Stimulated activated CD8-positive, alpha-beta memory T cell treated with anti-CD3 and anti-CD28 coated beads, Interleukin-7, amount 100 ng/mL, for 4 hours (primary cell): ENCODE data around the gene TMEM269.
"Not testable (repeated sequence)": the region's sequence is repeated elsewhere in the genome, so short reads cannot be mapped to it uniquely, and the experiment has no call there.

Source experiments
- DNase-seq, 2 donors: peaks; one replicate each; pipeline ENCODE4 v3.0.0-alpha.2; 2020; ENCODE audit warnings: low read depth in 2 of 2

TMEM269 gene

GRCh38 chr1:42776502-42776901 lies 8.3 kb upstream of the TMEM269 start:
- DNase-seq = no peak

- DNase-seq = no peak
Observed at GRCh38 chr1:42777852-42778251, 6.9 kb upstream of the TMEM269 start.

DNA sequence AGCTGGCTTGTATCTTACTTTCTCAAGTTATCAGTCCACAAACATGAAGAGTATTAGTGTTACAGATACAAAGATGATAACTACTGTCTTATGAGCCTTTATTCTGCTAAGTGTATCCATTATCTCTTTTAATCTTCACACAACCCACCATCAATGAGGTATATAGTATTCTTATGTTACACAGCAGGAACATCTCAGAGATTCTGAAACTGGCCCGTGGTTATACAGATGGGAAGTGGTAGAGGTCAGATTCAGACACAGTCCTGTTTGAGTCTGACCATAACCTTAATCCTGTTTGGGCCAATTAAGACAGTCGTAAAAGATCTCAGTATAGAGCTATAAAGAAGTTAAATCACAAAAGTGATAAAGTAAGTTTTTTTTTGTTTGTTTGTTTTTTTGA lies 5.1 kb upstream of the TMEM269 start:
- DNase-seq = no peak

DNA sequence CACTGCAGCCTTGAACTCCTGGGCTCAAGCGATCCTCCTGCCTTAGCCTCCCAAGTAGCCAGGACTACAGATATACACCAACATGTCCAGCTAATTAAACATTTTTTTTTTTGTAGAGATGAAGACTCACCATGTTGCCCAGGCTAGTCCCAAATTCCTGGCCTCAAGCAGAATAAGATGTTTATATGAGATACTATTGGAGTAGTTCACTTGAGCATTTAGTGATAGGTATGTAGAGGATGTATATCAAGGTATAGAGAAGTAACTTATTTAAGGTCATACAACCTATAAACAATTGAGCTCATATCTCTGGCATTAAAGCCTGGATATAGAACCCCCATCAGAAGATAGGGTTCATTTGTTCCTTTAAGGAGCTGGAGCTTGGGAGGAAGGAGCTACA lies 4.6 kb upstream of the TMEM269 start:
- DNase-seq = no peak

DNA sequence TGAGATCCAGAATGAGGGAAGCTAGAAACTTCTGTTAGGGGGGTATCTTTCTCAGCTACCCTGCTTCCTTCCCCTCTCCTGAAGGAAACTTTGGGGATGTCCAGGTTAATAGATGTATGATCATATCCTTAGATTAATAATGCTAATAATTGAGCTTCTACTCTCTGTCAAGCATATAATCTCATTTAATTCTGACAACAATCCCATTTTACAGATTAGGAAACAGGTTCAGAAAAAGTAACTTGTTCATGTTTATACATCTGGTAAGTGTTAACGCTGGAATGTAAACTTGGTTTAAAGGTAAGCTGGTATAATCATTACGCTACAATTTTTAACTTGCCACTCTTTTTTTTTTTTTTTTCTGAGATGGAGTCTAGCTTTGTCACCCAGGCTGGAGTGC lies 1.7 kb upstream of the TMEM269 start:
- no peak for DNase-seq

GRCh38 chr1:42784547-42784945 lies 245 bp upstream of the TMEM269 start:
- DNase-seq = no peak

GRCh38 chr1:42786097-42786496 lies 1.3 kb downstream of the TMEM269 start:
- no peak for DNase-seq

- DNase-seq = no peak
Observed at GRCh38 chr1:42788021-42788420, 3.2 kb downstream of the TMEM269 start.

DNA sequence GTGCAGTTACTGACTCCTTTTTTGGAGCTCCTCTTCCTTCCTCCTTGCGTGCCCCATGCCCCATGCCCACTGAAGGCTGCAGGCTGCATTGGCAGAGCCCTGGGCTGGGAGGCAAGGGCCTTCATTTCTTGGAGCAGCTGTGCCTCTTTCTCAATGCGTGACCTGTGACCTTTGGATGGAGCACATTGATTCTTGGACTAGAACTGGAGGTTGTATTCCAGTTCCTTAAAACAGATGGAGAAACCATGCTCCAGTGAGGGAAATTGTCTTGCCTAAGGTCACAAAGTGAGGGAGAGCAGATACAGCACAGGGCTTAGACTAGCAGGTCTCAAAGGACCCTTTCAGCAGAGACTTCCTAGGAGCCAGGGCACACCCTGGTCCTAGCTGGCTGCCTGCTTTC lies 9.0 kb downstream of the TMEM269 start:
- DNase-seq = no peak

- no peak for DNase-seq
Observed at GRCh38 chr1:42797414-42797813, 12.6 kb downstream of the TMEM269 start.

GRCh38 chr1:42797979-42798378 lies 13.2 kb downstream of the TMEM269 start:
- no peak for DNase-seq

DNA sequence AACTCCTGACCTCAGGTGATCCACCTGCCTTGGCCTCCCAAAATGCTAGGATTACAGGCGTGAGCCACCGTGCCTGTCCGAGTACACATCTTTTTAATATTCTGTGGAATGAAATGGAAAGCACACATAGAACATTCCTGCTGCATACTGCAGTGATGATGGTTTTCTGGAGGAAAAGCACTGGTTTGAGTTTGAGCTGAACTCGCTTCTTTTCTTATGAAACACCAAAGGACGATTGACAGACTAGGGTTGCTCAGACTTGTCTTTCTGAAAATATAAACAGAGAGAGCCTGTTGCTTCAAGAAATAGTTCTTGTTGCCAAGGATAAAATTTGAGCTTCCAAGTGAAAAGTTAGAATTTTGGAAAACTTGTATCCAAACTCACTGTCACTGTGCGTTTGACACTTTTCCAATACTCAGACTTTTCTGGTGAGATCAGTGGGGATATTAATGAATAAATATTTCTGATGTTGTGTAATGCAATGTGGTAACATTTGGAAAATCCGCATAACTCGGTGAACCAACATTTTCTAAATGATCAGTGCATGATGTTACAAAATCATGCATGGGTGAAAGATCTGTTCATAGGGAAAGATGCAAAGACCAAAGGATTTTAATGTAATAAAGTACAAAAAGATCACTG lies 17.2 kb downstream of the TMEM269 start:
- no peak for DNase-seq

DNA sequence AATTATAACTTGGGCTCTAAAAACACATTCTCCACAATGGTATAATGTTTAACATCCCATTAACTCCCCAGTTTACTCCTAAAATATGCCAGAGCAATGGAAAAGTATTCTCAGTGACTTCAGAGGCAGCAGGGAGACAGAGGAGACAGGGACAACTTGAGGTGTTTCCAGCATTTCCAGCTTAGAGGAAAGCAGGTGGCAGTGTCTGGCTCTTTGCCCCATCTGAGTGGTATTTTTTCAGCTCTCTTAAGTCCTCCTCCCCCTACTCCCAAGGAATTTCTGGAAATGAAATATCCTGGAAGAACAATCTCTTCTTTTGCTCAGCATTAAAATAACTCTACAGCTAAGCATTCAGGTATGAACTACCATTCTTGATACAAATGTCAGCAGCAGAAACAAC lies 21.4 kb downstream of the TMEM269 start:
- no peak for DNase-seq

DNA sequence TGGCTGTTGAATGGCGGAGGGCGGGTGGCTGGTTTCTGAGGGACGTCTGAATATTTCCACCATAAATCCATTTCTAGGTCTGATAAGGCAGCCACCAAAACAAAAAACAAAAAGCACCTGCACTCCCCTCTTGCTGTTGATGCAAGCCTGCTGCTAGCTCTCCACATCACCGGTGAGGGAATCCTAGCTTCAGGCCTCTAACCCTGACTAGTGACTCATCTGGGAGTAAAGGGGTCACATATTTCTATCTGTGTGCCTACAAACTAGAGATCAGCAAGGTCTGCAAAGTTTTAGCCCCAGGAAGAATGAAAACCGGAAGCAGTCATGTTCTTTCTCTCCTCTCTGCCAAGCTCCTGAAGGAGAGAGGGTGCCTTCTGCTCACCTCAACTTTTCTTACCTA lies 21.8 kb downstream of the TMEM269 start:
- no peak for DNase-seq

DNA sequence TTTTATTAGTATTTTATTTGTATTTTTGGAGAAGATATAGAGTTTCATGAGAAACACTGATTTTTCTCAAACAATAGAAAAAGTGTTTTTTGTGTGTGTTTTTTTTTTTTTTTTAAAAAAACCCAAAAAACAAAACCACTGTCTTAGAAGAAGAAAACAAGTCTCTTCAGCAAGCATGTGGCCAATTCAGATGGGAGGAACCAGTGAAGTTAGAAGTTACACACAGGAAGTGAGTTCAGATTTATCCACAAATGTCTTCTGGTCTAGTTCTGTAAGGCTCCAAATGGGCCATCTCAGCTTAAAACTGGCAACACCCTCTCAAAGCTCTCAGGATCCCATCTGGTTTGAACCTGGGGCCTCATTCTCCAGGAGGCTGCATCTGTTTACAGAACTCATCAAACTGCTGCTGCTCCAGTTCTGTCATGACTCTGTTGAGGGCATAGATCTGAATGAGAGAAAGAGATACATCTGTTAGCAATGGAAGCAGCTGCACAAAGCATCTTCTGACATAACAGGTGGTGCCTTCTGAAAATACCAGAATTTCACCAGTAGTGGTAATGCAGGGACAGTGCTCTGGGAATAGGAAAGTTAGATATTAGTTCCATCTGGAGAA lies 22.4 kb downstream of the TMEM269 start:
- no peak for DNase-seq

- DNase-seq = not testable (repeated sequence)
Observed at GRCh38 chr1:42814815-42815214, 30.0 kb downstream of the TMEM269 start.

GRCh38 chr1:42815941-42816584 lies 31.3 kb downstream of the TMEM269 start:
- no peak for DNase-seq

DNA sequence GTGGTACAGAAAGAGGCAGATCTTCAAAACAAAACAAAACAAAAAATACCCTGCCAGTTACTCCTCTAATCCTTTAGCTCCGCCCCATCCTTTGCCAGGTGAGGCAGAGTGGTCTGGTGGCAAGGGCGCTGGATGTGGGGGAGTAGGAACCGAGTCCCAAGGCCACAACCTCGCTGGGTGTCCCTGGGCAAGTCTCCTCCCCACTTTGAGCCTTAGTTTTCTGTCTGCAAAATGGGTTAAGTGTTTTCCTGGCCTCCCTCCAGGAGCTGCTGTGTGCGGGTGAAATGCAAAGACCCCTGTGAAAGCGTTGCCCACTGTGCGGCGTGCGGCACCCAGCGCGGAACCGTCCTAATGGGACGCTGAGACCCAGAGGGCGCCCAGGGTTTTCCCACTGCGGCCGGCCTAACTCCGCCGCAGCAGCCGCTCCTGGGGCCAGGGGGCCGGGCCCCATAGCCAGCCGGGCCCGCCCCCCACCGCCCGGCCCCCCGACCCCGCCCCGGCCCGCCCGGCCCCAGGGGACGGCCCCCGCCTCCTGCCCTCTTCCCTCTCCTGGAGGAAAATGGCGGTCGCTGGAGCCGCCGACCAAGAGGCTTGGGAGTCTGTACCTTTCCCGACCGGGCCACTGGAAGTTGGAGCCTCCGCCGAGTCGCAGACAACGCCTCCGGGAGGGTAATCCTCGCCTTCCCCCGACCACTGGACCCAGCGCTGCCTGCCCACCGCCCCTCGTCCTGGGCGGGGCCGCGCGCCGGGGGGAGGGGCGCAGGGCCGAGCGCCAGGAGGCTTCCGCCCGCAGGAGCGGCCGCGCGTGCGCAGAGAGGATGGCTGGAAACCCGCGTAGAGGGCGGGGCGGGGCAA lies 32.0 kb downstream of the TMEM269 start, which contains the start of the genes ERMAP and SVBP:
ERMAP (plus strand) TSS at position 538 of the 855 bp plus-strand sequence. CDS start 13,327 bp downstream, outside the sequence.
SVBP (minus strand) TSS at position 813 of the 855 bp plus-strand sequence. CDS start 853 bp downstream, outside the sequence.
- DNase-seq = peak; percentile 84 to 92

- DNase-seq = no peak
Observed at GRCh38 chr1:42817440-42817767, 32.6 kb downstream of the TMEM269 start.

- no peak for DNase-seq
Observed at GRCh38 chr1:42817976-42818375, 33.2 kb downstream of the TMEM269 start.

- no peak for DNase-seq
Observed at GRCh38 chr1:42820813-42821212, 36.0 kb downstream of the TMEM269 start.

DNA sequence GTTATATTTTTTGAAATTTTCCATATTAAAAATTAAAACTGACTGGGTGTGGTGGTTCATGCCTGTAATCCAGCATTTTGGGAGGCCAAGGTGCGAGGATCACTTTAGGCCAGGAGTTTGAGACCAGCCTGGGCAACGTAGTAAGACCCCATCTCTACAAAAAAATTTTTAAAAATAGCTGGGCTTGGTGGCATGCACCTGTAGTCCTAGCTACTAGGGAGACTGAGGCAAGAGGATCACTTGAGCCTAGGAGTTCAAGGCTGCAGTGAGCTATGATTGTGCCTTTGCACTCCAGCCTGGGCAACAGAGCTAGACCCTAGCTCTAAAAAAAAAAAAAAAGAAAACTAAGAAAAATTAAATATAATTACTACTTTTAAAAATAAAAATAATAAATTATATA lies 36.9 kb downstream of the TMEM269 start:
- DNase-seq = no peak
